ENCODE data around the gene TSEN15.
"Not testable (repeated sequence)": the region's sequence is repeated elsewhere in the genome, so short reads cannot be mapped to it uniquely, and the experiment has no call there.

Gene TSEN15

GRCh38 chr1:184031409-184032107 lies 20.0 kb upstream of the TSEN15 start:
- DNase-seq, result no peak

- no peak for DNase-seq
These were observed 19.1 kb upstream of the TSEN15 start for GRCh38 chr1:184032306-184032929.

GRCh38 chr1:184032930-184033418 lies 18.6 kb upstream of the TSEN15 start:
- DNase-seq, result no peak

- no peak for DNase-seq
These were observed 17.8 kb upstream of the TSEN15 start for GRCh38 chr1:184033711-184034167.

- DNase-seq, result no peak
These were observed 16.7 kb upstream of the TSEN15 start for GRCh38 chr1:184034761-184035379.

- no peak for DNase-seq
These were observed 15.6 kb upstream of the TSEN15 start for GRCh38 chr1:184035719-184036516.

GRCh38 chr1:184036517-184036949 lies 15.0 kb upstream of the TSEN15 start:
- DNase-seq, result no peak

GRCh38 chr1:184037849-184038591 lies 13.5 kb upstream of the TSEN15 start:
- no peak for DNase-seq

GRCh38 chr1:184039126-184039525 lies 12.4 kb upstream of the TSEN15 start:
- DNase-seq, result no peak

GRCh38 chr1:184041731-184042130 lies 9.8 kb upstream of the TSEN15 start:
- no peak for DNase-seq

GRCh38 chr1:184043315-184043714 lies 8.2 kb upstream of the TSEN15 start:
- not testable (repeated sequence) for DNase-seq

GRCh38 chr1:184044603-184045376 lies 6.7 kb upstream of the TSEN15 start:
- DNase-seq, result no peak

- DNase-seq, result not testable (repeated sequence)
These were observed 4.0 kb upstream of the TSEN15 start for GRCh38 chr1:184047541-184047940.

GRCh38 chr1:184048561-184049240 lies 2.8 kb upstream of the TSEN15 start:
- DNase-seq, result no peak

- no peak for DNase-seq
These were observed 2.2 kb upstream of the TSEN15 start for GRCh38 chr1:184049291-184049690.

GRCh38 chr1:184049836-184050468 lies 1.6 kb upstream of the TSEN15 start:
- DNase-seq, result no peak

- no peak for DNase-seq
These were observed 894 bp upstream of the TSEN15 start for GRCh38 chr1:184050636-184051035.

- DNase-seq, result no peak
These were observed 419 bp upstream of the TSEN15 start for GRCh38 chr1:184051138-184051484.

GRCh38 chr1:184052194-184052559 lies 647 bp downstream of the TSEN15 start:
- no peak for DNase-seq

- no peak for DNase-seq
These were observed 1.2 kb downstream of the TSEN15 start for GRCh38 chr1:184052750-184053149.

GRCh38 chr1:184053881-184054280 lies 2.4 kb downstream of the TSEN15 start:
- DNase-seq, result no peak
